Left renal cortex interstitium (tissue), 4 donors: ENCODE data around the gene FAM149A. TPM values are rescaled to one million over a fixed set of nuclear protein-coding genes. Genes with fewer than 3 reads are reported as not detected.

Experiments
- DNase-seq, 4 donors: peaks; one replicate each; pipeline ENCODE4 v3.0.0-alpha.2; 2013; ENCODE audit warnings: low read depth in 4 of 4, low spot score in 2 of 4, missing footprints in 1 of 4
- polyA plus RNA-seq, 4 donors: library from polyadenylated mRNA; unstranded; fragments of 120-200 nt; gene quantifications; one replicate each; pipeline ENCODE4 v1.2.1, GENCODE V29; 2013; ENCODE audit not compliant: insufficient read length in 4 of 4

FAM149A gene
- polyA plus RNA-seq, 4 donors: 51.1 to 65.8 (median 57.9) TPM

- no peak for DNase-seq
These were observed 564 bp downstream of the FAM149A start for GRCh38 chr4:186104890-186105646.

- DNase-seq: peak in 1 of 4 donors; percentile 37
These were observed 1.3 kb downstream of the FAM149A start for GRCh38 chr4:186105647-186106321.

GRCh38 chr4:186107947-186108346, 3.4 kb downstream of the FAM149A start:
- DNase-seq: no peak

- DNase-seq: no peak
These were observed 3.9 kb downstream of the FAM149A start for GRCh38 chr4:186108391-186108790.

GRCh38 chr4:186109245-186109644, 4.7 kb downstream of the FAM149A start:
- no peak for DNase-seq

GRCh38 chr4:186116697-186117096, 12.2 kb downstream of the FAM149A start:
- no peak for DNase-seq

GRCh38 chr4:186118582-186118981, 14.1 kb downstream of the FAM149A start:
- no peak for DNase-seq

- no peak for DNase-seq
These were observed 16.6 kb downstream of the FAM149A start for GRCh38 chr4:186121057-186121456.

- DNase-seq: no peak
These were observed 24.3 kb downstream of the FAM149A start for GRCh38 chr4:186128842-186129241.

- no peak for DNase-seq
These were observed 27.4 kb downstream of the FAM149A start for GRCh38 chr4:186131935-186132334.

GRCh38 chr4:186132577-186133242, 28.2 kb downstream of the FAM149A start:
- peak in 1 of 4 donors; percentile 32 for DNase-seq

GRCh38 chr4:186134257-186134656, 29.8 kb downstream of the FAM149A start:
- DNase-seq: no peak

GRCh38 chr4:186134861-186135260, 30.4 kb downstream of the FAM149A start:
- no peak for DNase-seq

- DNase-seq: no peak
These were observed 32.8 kb downstream of the FAM149A start for GRCh38 chr4:186137196-186137794.

- DNase-seq: peak in 1 of 4 donors; percentile 58
These were observed 39.9 kb downstream of the FAM149A start for GRCh38 chr4:186144198-186144945.

- peak in 1 of 4 donors; percentile 40 for DNase-seq
These were observed 40.6 kb downstream of the FAM149A start for GRCh38 chr4:186144946-186145569.

GRCh38 chr4:186146458-186146857, 42.0 kb downstream of the FAM149A start:
- DNase-seq: no peak

- DNase-seq: peak in 1 of 4 donors; percentile 28
These were observed 44.0 kb downstream of the FAM149A start for GRCh38 chr4:186148336-186148975.

- peak in 1 of 4 donors; percentile 37 for DNase-seq
These were observed 45.4 kb downstream of the FAM149A start for GRCh38 chr4:186149872-186150271.
